Neural cell (in vitro differentiated cells): ENCODE data around the gene IDH1. TPM values are rescaled to one million over a fixed set of nuclear protein-coding genes. Genes with fewer than 3 reads are reported as not detected.
"Not testable (repeated sequence)": the region's sequence is repeated elsewhere in the genome, so short reads cannot be mapped to it uniquely, and the experiment has no call there.

Experiments used
- H2AFZ ChIP-seq: fragments of 200-600, 300-800 bp; sonication (generic), shearing (Covaris generic); 2 replicates; pipeline ENCODE4 v1.6.0; 2014; ENCODE audit warnings: low read depth, mild to moderate bottlenecking, antibody characterized with exemption, low read length, moderate library complexity
- H3F3A ChIP-seq: fragments of 200-600 bp; shearing (Covaris generic); 2 replicates; pipeline ENCODE4 v1.6.1; 2016; ENCODE audit warnings: mild to moderate bottlenecking, moderate library complexity, mixed read lengths, antibody characterized with exemption, low read length; ENCODE audit not compliant: insufficient read depth, poor library complexity, severe bottlenecking
- H3K27ac ChIP-seq: fragments of 200-600, 300-800 bp; sonication (generic), shearing (Covaris generic); 2 replicates; pipeline ENCODE4 v1.5.1; 2014; ENCODE audit warnings: mild to moderate bottlenecking, low read length, moderate library complexity
- H3K27me3 ChIP-seq: fragments of 300-800, 200-600 bp; sonication (generic), shearing (Covaris generic); 2 replicates; pipeline ENCODE4 v1.6.0; 2014; ENCODE audit warnings: mild to moderate bottlenecking, low read depth, low read length, moderate library complexity; ENCODE audit not compliant: insufficient read depth
- H3K36me3 ChIP-seq: fragments of 300-800, 200-600 bp; sonication (generic), shearing (Covaris generic); 2 replicates; pipeline ENCODE4 v1.5.1; 2014; ENCODE audit warnings: mild to moderate bottlenecking, antibody characterized with exemption, low read length, moderate library complexity; ENCODE audit not compliant: insufficient read depth
- H3K4me2 ChIP-seq: fragments of 300-800, 200-600 bp; sonication (generic), shearing (Covaris generic); 2 replicates; pipeline ENCODE4 v1.6.0; 2014; ENCODE audit warnings: mild to moderate bottlenecking, low read length
- H3K4me3 ChIP-seq: fragments of 300-800, 200-600 bp; sonication (generic), shearing (Covaris generic); 2 replicates; pipeline ENCODE4 v1.5.1; 2014; ENCODE audit warnings: mild to moderate bottlenecking, low read length, moderate library complexity
- H3K79me2 ChIP-seq: fragments of 200-600 bp; shearing (Covaris generic); replicated peaks from 2 replicates; pipeline ENCODE4 v1.6.0; 2014; ENCODE audit warnings: mild to moderate bottlenecking, low read length, moderate library complexity; ENCODE audit not compliant: insufficient read depth
- H3K9ac ChIP-seq: fragments of 300-800, 200-600 bp; sonication (generic), shearing (Covaris generic); 2 replicates; pipeline ENCODE4 v1.6.1; 2016; ENCODE audit warnings: mild to moderate bottlenecking, low read length, mixed read lengths
- H3K9me2 ChIP-seq: fragments of 200-600 bp; shearing (Covaris generic); 2 replicates; pipeline ENCODE4 v1.6.1; 2016; ENCODE audit warnings: mild to moderate bottlenecking, low read length, mixed read lengths; ENCODE audit not compliant: insufficient read depth
- H3K9me3 ChIP-seq: fragments of 200-600, 300-800 bp; sonication (generic), shearing (Covaris generic); 2 replicates; pipeline ENCODE4 v1.6.1; 2016; ENCODE audit warnings: mild to moderate bottlenecking, mixed run types, low read length, moderate library complexity, mixed read lengths
- H4K20me1 ChIP-seq: fragments of 200-600 bp; shearing (Covaris generic); 2 replicates; pipeline ENCODE4 v1.6.1; 2016; ENCODE audit warnings: mild to moderate bottlenecking, mixed run types; ENCODE audit not compliant: insufficient read depth
- CTCF ChIP-seq: fragments of 450-650 bp; IDR thresholded peaks from 2 replicates; pipeline ENCODE4 v1.5.1; 2014; ENCODE audit warnings: antibody characterized with exemption, mild to moderate bottlenecking, moderate library complexity; ENCODE audit not compliant: poor library complexity, severe bottlenecking
- EP300 ChIP-seq: fragments of 450-650 bp; conservative IDR thresholded peaks from 2 replicates; pipeline ENCODE4 v1.6.1; 2014; ENCODE audit warnings: antibody characterized with exemption, mild to moderate bottlenecking, moderate library complexity; ENCODE audit not compliant: poor library complexity, severe bottlenecking
- EZH2 ChIP-seq: fragments of 200-600, 300-800 bp; shearing (Covaris generic), sonication (generic); IDR thresholded peaks from 2 replicates; pipeline ENCODE4 v1.6.1; 2014; ENCODE audit warnings: antibody characterized with exemption, low read length, borderline replicate concordance, mild to moderate bottlenecking; ENCODE audit not compliant: insufficient read depth, poor library complexity, severe bottlenecking
- MXI1 ChIP-seq: fragments of 450-650 bp; conservative IDR thresholded peaks from 2 replicates; pipeline ENCODE4 v1.6.1; 2014; ENCODE audit warnings: antibody characterized with exemption, mild to moderate bottlenecking; ENCODE audit not compliant: poor library complexity, severe bottlenecking
- POLR2AphosphoS5 ChIP-seq: IDR thresholded peaks from 2 replicates; pipeline ENCODE4 v1.6.1; 2012
- RAD21 ChIP-seq: fragments of 450-650 bp; conservative IDR thresholded peaks from 2 replicates; pipeline ENCODE4 v1.6.1; 2014; ENCODE audit warnings: antibody characterized with exemption, mild to moderate bottlenecking, moderate library complexity
- REST ChIP-seq: IDR thresholded peaks from 2 replicates; pipeline ENCODE4 v1.6.1; 2012; ENCODE audit warnings: borderline replicate concordance
- SMC3 ChIP-seq: fragments of 450-650 bp; conservative IDR thresholded peaks from 2 replicates; pipeline ENCODE4 v1.6.1; 2014; ENCODE audit warnings: antibody characterized with exemption, mild to moderate bottlenecking, moderate library complexity; ENCODE audit not compliant: poor library complexity
- TAF1 ChIP-seq: IDR thresholded peaks from 2 replicates; pipeline ENCODE4 v1.6.1; 2012; ENCODE audit warnings: low read depth
- polyA plus RNA-seq: library from polyadenylated mRNA; depleted of rRNA; stranded (reverse); fragments of >200 nt; gene quantifications from 2 replicates; pipeline ENCODE4 v1.2.3, GENCODE V29; 2014

IDH1 gene
- polyA plus RNA-seq, 1 donor from 2014 or later: 354 TPM

GRCh38 chr2:208269091-208269490 lies 14.2 kb upstream of the IDH1 start:
- no peaks in the 10 kb centered on the region for H3K9me2 ChIP-seq
- H3K27ac ChIP-seq: no peak overlapping the region
- H3K79me2 ChIP-seq: peaks cover 28% of the 10 kb centered on the region
- no peaks in the 10 kb centered on the region for H3K36me3 ChIP-seq
- no peaks in the 10 kb centered on the region for H4K20me1 ChIP-seq
- H3K9me3 ChIP-seq: no peaks in the 10 kb centered on the region
- H3F3A ChIP-seq: no peaks in the 10 kb centered on the region
- H3K27me3 ChIP-seq: no peaks in the 10 kb centered on the region
- no peak overlapping the region for H3K9ac ChIP-seq
- TF ChIP-seq POLR2AphosphoS5 (no peak), MXI1 (no peak), SMC3 (no peak), CTCF (no peak), TAF1 (no peak), EP300 (no peak), RAD21 (no peak), EZH2 (no peak)
- H3K4me3 ChIP-seq: no peak overlapping the region
- no peak overlapping the region for H3K4me2 ChIP-seq
- no peak overlapping the region for H2AFZ ChIP-seq

GRCh38 chr2:208268156-208268952 lies 13.5 kb upstream of the IDH1 start:
- no peak overlapping the region for H2AFZ ChIP-seq
- no peaks in the 10 kb centered on the region for H3K36me3 ChIP-seq
- peaks cover 28% of the 10 kb centered on the region for H3K79me2 ChIP-seq
- H3F3A ChIP-seq: no peaks in the 10 kb centered on the region
- H3K27me3 ChIP-seq: no peaks in the 10 kb centered on the region
- peak overlapping the region; percentile 78 for H3K4me3 ChIP-seq
- no peak overlapping the region for H3K9ac ChIP-seq
- no peak overlapping the region for H3K4me2 ChIP-seq
- TF ChIP-seq RAD21 (no peak), CTCF (no peak), SMC3 (no peak), EP300 (no peak), POLR2AphosphoS5 (no peak), REST (no peak), TAF1 (no peak), MXI1 (no peak), EZH2 (no peak)
- H3K9me3 ChIP-seq: no peaks in the 10 kb centered on the region
- H3K27ac ChIP-seq: no peak overlapping the region
- H4K20me1 ChIP-seq: no peaks in the 10 kb centered on the region
- H3K9me2 ChIP-seq: no peaks in the 10 kb centered on the region

- H3K27ac ChIP-seq, H3F3A ChIP-seq, H3K9ac ChIP-seq, H2AFZ ChIP-seq, H3K9me3 ChIP-seq, H4K20me1 ChIP-seq, H3K9me2 ChIP-seq, H3K27me3 ChIP-seq, H3K36me3 ChIP-seq: not testable (repeated sequence)
- H3K4me2 ChIP-seq: peak overlapping the region; percentile 68
- H3K4me3 ChIP-seq: peak overlapping the region; percentile 78
- peaks cover 28% of the 10 kb centered on the region for H3K79me2 ChIP-seq
These were observed 12.7 kb upstream of the IDH1 start for GRCh38 chr2:208267526-208267925.
